GM18517 (cell line): Measurements from ENCODE around the gene AP2A2.

ENCODE experiments used
- ATAC-seq: cut with Tn5 transposase; IDR thresholded peaks from one replicate; pipeline ENCODE4 v1.9.1; 2021; ENCODE audit warnings: mild to moderate bottlenecking, moderate library complexity; ENCODE audit not compliant: unreplicated experiment

AP2A2 gene

DNA sequence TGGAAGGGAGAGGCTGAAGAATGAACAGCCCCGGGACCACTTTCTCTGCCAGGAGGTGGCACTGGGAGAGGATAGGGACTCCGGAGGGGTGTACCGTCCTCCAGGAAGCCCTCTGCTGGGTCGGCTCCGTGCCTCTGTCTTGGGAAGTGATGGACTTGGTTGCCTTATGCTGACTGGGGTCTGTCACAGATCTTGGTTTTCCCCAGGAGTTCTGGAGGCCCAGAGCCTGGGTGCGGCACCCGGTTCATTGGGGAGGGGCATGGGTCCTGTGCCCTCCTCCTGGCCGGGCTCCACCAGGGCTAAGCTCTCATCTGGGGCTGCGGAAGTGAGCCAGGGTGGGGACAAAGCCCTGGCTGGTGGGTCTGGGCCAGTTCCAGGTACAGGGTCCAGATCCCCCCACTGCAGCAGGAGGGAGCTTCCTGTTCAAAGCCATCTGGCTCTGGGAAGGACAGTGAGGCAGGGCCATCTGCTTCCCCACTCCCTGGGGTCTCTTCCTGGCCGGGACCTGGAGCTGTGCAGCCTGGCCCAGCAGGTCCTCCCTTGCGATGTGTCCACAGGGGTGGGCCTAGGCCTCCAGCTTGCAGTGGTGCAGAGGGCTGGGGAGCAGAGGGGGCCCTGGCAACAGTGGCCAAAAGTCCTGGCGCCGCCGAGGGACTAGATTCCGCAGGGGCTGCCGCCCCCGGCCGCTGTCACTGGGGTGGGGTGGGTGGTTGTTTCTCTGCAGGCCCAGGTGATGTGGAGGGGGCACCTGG lies 1.1 kb upstream of the AP2A2 start:
- no peak for ATAC-seq

DNA sequence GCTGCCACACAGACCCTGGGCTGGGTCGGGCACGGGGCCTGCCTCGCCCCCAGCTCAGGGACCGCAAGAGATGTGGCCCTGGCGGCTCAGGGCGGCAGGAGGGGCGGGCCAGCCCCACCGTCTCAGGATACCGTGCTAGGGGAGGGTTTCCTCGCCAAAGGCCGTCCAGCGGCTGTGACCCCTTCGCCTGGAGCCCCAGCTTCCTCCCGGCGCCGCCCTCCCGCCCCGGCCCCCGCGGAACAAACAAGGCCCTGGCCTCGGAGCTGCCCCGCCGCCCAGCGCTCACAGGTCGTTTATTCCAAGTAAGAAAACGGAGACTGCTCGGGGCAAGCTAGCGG lies 543 bp upstream of the AP2A2 start:
- no peak for ATAC-seq

DNA sequence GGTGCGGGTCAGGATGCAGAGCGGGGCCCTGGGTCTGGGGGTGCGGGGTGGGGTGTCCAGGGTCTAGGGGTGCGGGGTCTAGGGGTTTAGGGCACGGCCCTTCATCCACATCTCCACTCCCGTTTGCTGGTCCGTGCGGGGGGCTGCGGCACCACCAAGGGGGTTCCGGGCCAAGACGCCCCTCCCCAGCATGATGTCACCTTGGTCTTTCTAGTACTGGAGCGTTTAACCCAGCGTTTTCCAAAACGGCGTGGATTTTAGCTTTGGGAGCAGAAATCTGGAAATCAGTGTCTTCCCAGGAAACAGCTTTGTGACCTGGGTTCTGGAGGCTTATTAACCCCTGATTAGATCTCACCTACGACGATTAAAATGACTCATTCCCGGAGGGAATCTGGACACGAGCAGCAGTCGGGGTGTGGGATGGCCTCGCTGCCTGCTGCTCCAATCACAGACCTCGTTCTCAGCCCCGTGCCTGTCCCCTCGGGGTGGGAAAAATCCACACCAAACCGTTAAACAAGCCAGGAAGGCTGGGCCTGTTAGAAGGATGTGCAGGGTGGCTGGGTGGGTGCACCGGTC lies 759 bp downstream of the AP2A2 start:
- ATAC-seq, result no peak

DNA sequence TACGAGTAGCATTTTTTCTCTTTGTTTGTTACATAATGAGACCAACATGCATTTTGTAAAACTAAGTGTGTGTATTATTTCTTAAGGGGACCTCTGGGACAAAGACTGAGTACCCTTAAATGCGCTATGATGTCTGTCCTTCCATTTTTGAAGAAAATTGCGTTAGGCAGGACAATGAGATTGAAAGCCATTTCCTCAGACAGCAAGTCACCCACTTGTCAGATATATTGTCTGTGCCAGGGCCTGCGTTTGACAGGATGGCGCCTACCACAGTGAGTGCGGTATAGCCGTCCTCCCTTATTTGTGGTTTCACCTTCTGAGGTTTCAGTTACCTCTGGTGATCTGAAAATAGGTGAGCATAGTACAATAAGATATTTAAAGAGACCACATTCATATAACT lies 2.2 kb downstream of the AP2A2 start:
- no peak for ATAC-seq

GRCh38 chr11:928786-929185 lies 3.1 kb downstream of the AP2A2 start:
- no peak for ATAC-seq

DNA sequence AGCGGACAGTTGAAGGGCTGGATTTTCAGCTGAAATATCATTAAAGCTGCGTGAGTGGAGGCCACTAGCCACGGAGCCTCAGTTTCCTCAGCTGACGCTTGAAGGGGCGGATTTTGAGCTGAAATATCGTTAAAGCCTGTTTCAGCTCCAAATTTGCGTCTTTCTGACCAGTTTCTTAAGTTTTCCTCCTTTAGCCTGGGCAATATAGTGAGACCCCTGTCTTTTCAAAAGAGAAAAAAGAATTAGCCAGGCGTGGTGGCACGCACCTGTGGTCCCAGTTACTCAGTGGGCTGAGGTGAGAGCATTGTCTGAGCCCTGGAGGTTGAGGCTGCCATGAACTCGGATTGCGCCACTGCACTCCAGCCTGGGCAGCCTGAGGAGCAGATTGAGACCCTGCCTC lies 3.7 kb downstream of the AP2A2 start:
- no peak for ATAC-seq

GRCh38 chr11:931385-931784 lies 5.7 kb downstream of the AP2A2 start:
- no peak for ATAC-seq

DNA sequence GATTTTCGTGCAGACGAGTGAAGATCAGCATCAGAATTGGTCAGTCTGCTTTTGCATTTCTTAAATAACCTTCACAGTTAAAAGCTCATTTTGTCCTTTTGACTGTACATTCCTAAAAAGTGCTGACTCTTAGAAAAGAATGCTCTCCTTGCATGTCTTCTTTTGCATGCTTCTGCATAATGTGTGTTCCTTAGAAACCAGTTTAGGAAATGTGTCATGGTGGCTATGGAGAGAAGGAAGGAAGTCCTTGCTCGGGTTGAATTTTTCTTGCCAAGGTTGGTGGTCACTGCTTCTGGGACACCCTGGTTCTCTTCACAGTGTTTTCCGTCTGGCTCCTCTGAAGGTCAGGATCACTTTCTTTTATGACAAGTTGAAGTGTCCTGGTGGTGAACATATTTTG lies 6.8 kb downstream of the AP2A2 start:
- ATAC-seq, result no peak

DNA sequence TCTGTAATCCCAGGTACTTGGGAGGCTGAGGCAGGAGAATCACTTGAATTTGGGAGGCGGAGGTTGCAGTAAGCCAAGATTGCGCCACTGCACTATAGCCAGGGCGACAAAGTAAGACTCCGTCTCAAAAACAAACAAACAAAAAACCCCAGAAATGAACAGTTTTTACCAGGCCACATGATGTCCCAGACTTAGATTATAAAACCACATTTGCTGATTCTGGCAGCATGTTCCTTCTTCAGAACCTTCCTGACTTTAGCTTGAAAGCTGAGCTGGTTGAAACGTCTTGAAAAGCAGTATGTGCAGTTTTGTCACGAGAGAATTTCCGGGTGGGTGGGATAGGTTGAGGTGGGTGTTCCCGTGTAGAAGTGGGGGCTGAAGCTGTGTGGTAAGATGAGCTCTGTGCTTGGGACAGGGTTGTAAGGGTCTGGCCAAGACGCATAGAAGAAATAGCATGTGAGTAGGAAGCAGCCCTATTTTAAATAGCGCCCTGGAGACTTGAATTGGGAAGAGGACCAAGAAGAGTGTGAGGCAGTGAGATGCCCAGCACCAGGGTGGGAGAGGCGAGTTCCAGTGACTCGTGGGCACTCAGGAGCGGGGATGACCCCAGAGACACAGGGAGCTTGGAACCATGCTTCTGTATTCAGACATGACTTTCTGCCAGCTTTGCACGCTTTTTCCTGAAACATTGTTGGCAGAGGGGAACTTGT lies 7.6 kb downstream of the AP2A2 start:
- ATAC-seq, result no peak

- no peak for ATAC-seq
Measured at GRCh38 chr11:933936-934335, 8.3 kb downstream of the AP2A2 start.

GRCh38 chr11:934527-934926 lies 8.9 kb downstream of the AP2A2 start:
- ATAC-seq, result no peak

- ATAC-seq, result no peak
Measured at GRCh38 chr11:936199-936598, 10.5 kb downstream of the AP2A2 start.

DNA sequence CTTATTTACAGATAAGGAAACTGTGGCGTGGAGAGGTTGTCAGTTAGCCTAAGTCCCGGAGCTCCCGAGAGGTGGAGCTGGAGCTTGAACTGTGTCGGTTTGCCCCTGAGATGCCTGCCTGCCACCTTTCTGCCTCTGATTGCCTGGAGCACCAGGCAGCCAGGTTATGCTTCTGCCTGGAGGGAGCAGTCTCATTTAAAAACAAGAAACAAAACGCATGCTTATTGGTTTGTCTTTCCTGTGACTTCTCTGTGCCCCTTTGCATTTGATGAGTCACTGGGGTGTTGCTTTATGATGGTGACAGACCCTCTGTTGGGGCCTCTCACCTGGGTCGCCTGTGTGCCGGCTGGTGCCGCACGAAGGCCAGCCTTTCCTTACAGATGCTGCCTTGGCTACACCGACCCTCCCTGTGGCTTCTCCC lies 12.2 kb downstream of the AP2A2 start:
- no peak for ATAC-seq

DNA sequence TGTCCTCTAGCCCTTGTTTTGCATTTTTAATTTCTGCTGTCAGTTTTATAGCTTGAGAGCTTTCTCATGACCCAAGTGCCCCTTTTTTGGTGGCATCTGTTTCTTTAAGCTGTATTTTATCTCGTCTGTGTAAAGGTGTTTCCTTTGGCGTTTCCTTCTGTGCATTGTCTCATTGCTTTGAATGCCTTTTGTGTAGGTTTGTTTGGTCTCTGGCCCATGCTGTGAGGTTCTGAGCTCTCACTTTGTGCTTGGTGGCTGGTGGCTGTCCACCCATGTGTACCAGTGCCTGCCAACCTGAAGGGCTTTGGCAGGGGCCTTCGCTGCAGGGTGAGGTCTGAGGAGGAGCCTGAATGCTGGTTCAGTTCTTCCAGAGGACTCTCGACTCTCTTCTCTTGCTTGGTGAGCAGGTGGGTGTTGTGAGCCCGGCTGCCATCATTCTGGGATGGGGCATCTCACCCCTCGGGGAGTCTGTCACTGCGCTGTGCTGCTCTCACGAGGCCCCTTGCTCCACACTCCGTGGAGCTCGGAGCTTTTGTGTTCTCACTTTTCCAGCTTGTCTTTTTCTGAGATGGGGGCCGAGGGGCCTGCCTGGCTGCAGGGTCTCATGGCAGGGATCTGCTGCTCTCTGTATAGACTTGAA lies 14.9 kb downstream of the AP2A2 start:
- no peak for ATAC-seq

- ATAC-seq, result no peak
Measured at GRCh38 chr11:942823-943222, 17.2 kb downstream of the AP2A2 start.

- ATAC-seq, result no peak
Measured at GRCh38 chr11:944711-945470, 19.2 kb downstream of the AP2A2 start.

DNA sequence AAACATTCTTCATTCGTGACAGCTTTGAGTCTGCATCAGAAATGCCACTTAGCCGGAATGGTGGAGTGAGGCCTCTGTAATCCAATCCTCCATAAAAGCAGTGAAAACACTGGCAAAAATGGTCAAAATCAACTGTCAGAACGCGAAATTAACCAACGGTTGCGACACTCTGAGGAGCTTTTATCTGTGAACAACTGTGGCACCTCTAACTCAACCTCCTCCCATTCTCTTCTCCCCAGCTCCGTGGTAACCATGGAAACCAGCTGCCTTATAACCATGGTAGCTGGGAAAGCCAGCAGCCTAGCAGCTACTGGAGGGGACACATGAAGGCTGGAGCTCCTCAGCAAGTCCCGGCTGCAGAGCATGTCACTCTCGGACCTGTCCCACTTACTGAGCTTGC lies 20.3 kb downstream of the AP2A2 start:
- ATAC-seq, result no peak

GRCh38 chr11:947744-948143 lies 22.1 kb downstream of the AP2A2 start:
- no peak for ATAC-seq

GRCh38 chr11:951507-951906 lies 25.8 kb downstream of the AP2A2 start:
- ATAC-seq, result no peak

- ATAC-seq, result no peak
Measured at GRCh38 chr11:952406-953385, 27.0 kb downstream of the AP2A2 start.
